Measurements from ENCODE around the gene INPP5J. TPM values are rescaled to one million over a fixed set of nuclear protein-coding genes. Genes with fewer than 3 reads are reported as not detected.

Gene INPP5J
- total RNA-seq, 4 donors from 2014 or later, result 1.4 to 4.2 (median 2.9) TPM

- TF ChIP-seq POLR2A (IDR thresholded peaks at IDR 0.05), result no peak
- TF ChIP-seq CTCF (IDR thresholded peaks at IDR 0.05), result no peak
- intact Hi-C loops (cut with DNase I; ENCODE audit: low total_unique reads), result no loop called here
- DNase-seq (ENCODE audit: low spot score in 2 of 2), result no peak
- no peak overlapping the region for H3K4me3 ChIP-seq (ENCODE audit: low read depth, poor library complexity, severe bottlenecking)
- WGBS, 2 donors, result 45 to 60% methylated on average over 2 to 3 of the region's 3 CpGs
Measured at GRCh38 chr22:31083377-31083768, 39.4 kb upstream of the INPP5J start.

- 17 to 18% methylated on average over 15 to 18 of the region's 18 CpGs for WGBS, 2 donors
- intact Hi-C loops (cut with DNase I; ENCODE audit: low total_unique reads), result no loop called here
- no peak for DNase-seq (ENCODE audit: low spot score in 2 of 2)
- TF ChIP-seq CTCF (IDR thresholded peaks at IDR 0.05), result no peak
- no peak for TF ChIP-seq POLR2A (IDR thresholded peaks at IDR 0.05)
- H3K4me3 ChIP-seq (ENCODE audit: low read depth, poor library complexity, severe bottlenecking), result peak overlapping the region; percentile 28
Measured at GRCh38 chr22:31083923-31084810, 38.6 kb upstream of the INPP5J start.

- H3K4me3 ChIP-seq (ENCODE audit: low read depth, poor library complexity, severe bottlenecking), result peak overlapping the region; percentile 30
- intact Hi-C loops (cut with DNase I; ENCODE audit: low total_unique reads), result loop anchor here (5.0 kb wide), 1 partner anchor 138 kb away; no protein-coding TSS in a partner anchor
- DNase-seq (ENCODE audit: low spot score in 2 of 2), result peak; percentile 81 to 98
- peak in 1 of 3 donors; percentile 22 for TF ChIP-seq CTCF (IDR thresholded peaks at IDR 0.05)
- TF ChIP-seq POLR2A (IDR thresholded peaks at IDR 0.05), result peak in 1 of 2 donors; percentile 7
- 0 to 1% methylated on average over 1 to 27 of the region's 69 CpGs for WGBS, 2 donors
Measured at GRCh38 chr22:31084811-31085492, 37.8 kb upstream of the INPP5J start.

GRCh38 chr22:31085493-31085824 lies 37.3 kb upstream of the INPP5J start:
- peak; percentile 35 to 90 for DNase-seq (ENCODE audit: low spot score in 2 of 2)
- WGBS, 2 donors, result 15 to 22% methylated on average over 11 to 12 of the region's 13 CpGs
- intact Hi-C loops (cut with DNase I; ENCODE audit: low total_unique reads), result loop anchor here (5.0 kb wide), 1 partner anchor 138 kb away; no protein-coding TSS in a partner anchor

GRCh38 chr22:31085928-31086327 lies 36.8 kb upstream of the INPP5J start:
- no peak for TF ChIP-seq CTCF (IDR thresholded peaks at IDR 0.05)
- TF ChIP-seq POLR2A (IDR thresholded peaks at IDR 0.05), result no peak
- no peak for DNase-seq (ENCODE audit: low spot score in 2 of 2)
- H3K4me3 ChIP-seq (ENCODE audit: low read depth, poor library complexity, severe bottlenecking), result no peak overlapping the region
- WGBS, 2 donors, result 75 to 80% methylated on average over 3 of the region's 3 CpGs
- intact Hi-C loops (cut with DNase I; ENCODE audit: low total_unique reads), result loop anchor here (5.0 kb wide), 1 partner anchor 139 kb away; no protein-coding TSS in a partner anchor

More at GRCh38 chr22:31085493-31085824, 37.3 kb upstream of the INPP5J start:
- TF ChIP-seq POLR2A (IDR thresholded peaks at IDR 0.05), result no peak
- no peak for TF ChIP-seq CTCF (IDR thresholded peaks at IDR 0.05)
- H3K4me3 ChIP-seq (ENCODE audit: low read depth, poor library complexity, severe bottlenecking), result no peak overlapping the region
